GM18511 (cell line): ENCODE measurements around the gene TSPYL4.
"Not testable (repeated sequence)": the region's sequence is repeated elsewhere in the genome, so short reads cannot be mapped to it uniquely, and the experiment has no call there.

Experiments used
- ATAC-seq: cut with Tn5 transposase; IDR thresholded peaks from one replicate; pipeline ENCODE4 v1.9.1; 2021; ENCODE audit warnings: mild to moderate bottlenecking, moderate library complexity; ENCODE audit not compliant: unreplicated experiment

TSPYL4 gene

DNA sequence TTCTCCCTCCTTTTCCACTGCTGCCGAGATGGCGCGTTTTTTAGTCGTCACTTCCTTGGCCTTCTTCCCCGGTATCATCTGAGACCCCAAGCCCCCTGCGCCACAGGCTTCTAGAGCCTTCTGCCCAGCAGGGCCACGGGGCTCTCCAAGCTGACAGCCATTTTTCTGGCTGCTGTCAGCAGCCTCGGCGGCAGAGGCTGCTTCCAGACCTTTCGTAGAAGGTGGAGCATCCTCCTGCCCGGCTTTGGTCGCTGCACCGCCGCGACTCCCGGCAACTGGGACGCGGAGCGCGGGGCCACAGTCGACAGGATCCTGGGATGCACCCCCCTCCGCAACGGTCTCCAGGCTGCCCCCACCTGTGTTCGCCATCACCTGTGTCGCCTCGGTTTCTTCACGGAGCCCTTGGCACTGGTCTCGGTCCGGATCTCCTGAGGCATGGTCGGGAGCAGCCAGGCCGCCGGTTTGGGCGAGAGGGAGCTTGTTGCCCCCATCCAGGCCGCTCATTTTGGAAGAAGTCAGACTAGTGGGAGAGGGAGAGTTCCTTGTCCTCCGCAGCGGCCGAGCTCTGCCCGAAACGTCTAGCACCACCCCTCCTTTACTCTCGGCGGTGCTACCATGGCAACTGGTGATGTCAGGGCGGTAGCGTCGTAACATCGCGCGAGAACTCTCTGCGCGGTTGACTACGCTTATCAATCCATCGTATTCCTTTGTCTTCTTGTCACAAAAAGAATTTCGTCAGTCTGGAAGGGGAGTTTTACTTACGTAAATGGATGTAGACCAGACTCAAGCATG is at the start of gene TSPYL4:
TSPYL4 (minus strand) TSS at position 571 of the 792 bp plus-strand sequence; CDS start at position 504, 67 bp downstream.
- peak; percentile 99 for ATAC-seq

DNA sequence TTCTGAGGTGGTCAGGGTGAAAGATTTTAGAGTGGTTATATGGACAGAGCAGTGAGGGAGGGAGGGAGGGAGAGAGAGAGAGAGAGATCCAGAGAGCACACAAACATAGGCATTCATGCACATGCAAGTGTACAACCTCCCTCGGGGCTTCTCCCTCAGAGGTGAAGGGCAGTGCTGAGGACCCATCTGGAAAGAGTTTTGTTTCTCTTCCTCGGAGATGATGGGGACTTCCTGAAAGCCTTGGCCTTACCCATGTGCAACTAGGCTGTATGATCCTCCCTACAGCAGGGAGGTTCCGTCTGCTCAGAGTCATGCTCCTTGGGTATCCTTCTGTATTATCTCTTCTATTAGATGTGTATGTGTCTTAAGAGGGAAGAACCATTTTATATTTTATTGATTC is 47.2 kb upstream of the TSPYL4 start:
- ATAC-seq, result no peak

DNA sequence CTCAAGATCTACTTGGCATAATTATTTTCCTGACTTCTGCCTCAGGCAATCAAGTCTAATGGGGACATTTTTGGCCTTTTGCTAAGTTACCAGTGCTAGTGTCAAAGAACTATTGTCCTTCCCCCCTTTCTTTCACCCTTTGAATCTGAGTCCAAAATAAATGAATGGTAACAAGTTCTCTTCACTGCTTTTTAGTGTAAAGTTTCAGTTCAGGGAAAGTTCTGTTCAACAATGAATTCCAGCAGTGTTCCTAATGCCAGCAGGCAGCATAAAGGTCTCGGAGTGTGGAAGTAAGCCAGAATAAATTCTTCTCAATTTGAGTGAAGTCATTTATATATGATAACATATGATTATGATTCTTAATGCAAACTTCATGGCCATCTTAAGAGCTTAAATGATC is 46.7 kb upstream of the TSPYL4 start:
- ATAC-seq, result no peak

DNA sequence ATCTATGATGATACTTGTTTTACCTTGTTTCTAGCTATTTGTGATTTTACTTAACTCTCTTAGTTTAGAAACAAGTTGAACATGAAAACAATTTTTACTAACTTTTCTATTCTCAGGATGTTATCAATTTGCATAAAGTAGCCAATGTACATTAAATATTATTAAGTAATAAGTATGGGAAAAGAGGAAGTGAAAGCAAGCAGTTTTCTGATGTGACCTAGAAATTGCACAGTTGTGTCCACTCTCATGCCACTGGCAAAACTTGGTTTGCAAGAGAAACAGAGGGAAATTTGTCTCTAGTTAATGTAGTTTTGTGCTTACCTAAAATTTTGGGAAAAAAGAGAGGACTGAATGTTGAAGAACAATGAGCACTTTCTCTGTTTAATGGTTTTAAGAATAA is 45.1 kb upstream of the TSPYL4 start:
- peak; percentile 86 for ATAC-seq

DNA sequence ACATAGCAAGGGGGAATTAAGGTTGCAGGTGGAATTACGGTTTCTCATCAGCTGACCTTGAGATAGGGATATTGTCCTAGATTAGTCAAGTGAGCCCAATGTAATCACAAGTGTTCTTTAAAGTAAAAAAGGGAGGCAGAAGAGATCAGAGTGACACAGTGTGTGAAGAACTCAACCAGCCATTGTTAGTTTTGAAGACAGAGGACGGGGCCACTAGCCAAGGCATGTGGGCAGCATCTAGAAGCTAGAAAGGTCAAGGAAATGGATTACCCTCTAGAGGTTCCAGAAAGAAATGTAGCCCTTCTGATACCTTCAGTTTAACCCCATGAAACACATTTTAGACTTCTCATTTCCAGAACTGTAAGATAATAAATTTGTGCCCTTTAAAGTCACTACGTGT is 44.4 kb upstream of the TSPYL4 start:
- no peak for ATAC-seq

DNA sequence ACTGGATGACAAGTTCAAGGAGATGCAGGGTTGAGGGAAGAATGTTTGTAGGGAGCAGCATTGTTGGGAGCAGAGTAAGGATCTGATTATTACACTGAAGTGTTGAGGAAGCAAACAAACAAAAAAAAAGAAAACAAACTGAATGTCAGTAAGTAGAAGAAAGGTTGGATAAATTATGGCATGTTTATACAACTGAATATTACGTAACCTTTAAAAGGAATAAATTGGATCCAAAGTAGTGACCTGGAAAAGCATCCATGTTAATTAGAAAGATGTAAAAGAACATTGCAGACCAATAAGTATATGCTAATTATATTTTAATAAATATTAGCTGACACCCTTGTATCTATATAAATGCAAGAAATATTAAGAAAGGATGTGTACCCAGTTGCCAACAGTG is 38.7 kb upstream of the TSPYL4 start:
- ATAC-seq, result no peak

DNA sequence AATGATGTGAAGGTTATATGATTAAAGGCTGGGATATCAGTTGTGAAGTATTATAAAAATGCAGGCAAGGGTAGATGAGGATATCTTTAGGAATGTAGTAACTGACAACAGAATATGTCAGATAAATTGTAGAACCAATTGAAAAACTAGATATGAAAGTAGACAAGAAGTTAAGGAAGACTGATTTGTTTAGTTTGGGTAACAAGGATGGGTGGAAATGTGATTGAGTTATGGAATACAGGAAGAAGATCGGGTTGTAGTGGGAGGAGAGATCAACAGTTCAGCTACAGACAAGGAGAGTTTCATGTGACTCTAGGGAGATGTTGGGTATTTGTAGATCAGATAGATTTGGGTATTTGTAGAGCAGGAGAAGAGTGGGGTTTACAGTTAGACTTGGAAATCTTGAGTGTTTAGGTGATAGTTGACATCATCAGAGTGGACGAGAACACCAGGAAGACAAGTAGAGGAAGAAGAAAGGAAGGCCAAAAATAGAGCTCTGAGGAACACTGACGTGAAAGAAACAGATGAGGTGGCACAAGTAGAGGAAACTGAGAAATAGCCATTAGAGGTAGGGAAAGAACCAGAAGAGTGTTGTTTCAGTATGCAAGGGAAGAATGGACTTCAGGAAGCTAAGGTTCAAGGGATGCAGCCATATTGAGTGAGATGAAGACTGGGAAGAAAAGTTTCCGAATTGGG is 38.0 kb upstream of the TSPYL4 start:
- ATAC-seq, result no peak

DNA sequence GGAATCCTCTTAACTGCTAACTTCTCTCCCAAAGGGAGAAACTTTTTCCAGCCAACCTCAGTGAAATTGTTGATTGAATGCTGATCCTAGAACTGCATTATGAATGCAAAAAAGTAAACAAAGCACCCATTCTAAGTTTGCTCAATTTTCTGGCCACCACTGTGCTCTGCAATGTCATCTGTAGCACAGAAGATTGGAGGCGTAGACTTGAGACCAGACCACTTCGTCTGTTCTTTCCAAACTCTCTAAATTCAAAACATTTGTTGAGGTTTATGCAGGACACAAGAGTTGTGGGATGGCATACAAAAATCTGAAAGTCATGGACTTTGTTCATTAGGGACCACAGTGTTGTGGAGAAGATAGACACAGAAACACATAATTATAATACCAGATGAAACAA is 36.9 kb upstream of the TSPYL4 start:
- no peak for ATAC-seq

DNA sequence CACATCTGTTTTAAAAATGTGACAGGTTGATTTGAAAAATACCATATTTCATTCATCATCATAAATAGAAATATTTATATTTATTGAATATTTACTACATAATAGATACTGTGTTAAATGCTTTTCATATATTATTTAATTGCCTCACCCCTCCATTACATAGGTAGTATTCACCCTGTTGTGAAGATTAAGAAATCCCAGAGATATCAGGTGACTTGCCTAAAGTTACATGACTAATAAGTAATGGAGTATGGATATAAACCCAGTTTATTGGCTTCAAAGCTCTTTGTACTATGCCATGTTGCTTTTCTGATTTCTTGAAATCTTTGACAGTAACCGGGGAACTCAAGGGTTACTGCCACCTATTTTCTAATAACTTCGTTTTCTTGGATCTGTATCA is 36.0 kb upstream of the TSPYL4 start:
- no peak for ATAC-seq

DNA sequence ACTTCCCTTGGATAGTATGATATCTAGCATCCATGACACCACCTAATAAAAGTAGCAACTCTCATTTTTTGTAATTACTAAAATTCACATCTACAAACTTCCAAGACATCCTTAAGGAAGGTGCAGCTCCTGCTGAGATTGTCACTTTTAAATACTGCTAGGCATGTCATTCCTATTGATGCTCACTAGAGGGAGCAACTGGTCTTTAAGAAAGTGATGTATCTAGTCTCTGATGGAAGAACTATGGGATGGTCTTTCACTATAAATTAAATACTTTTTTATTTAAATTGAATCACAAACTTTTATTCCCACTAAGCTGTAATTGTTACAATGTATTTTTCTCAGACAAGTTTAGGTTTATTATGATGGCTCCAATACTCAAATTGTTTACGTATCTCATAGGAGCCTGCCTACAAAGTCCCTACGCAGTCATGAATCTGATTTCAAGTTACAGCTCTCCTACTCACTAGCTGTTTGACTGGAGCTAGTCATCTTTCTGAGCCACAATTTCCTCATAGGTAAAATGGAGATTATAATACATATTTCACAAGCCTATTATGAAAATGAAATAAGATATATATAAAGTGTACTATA is 33.9 kb upstream of the TSPYL4 start:
- peak; percentile 69 for ATAC-seq

DNA sequence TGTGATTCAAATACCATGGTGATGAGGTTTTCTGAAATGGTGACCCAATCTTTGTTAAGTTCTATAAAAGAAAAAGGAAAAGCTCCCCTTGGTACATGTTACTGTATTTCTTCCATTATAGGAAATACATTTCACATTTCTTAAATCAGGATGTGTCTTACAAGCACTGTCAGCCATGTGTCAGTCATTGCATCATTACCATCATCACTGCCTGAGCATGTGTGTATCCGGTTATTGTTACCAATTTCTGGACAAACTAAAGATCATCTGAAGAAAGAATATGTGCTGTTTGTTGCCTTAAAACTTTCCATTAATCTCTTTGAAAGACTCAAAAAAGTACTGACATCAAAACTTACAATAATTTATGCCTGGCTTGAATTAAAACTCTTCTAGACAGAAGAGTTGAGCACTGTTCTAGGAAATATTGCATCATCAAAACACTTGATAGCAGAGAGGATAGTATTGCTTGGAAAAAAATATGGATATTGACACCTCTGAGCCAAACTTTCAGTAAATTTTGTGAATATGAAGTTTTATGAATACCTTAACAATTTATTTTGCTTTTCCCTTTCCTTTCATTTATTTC is 33.0 kb upstream of the TSPYL4 start:
- ATAC-seq, result no peak

DNA sequence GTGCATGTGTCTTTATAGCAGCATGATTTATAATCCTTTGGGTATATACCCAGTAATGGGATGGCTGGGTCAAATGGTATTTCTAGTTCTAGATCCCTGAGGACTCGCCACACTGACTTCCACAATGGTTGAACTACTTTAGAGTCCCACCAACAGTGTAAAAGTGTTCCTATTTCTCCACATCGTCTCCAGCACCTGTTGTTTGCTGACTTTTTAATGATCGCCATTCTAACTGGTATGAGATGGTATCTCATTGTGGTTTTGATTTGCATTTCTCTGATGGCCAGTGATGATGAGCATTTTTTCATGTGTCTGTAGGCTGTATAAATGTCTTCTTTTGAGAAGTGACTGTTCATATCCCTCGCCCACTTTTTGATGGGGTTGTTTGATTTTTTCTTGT is 31.1 kb upstream of the TSPYL4 start:
- not testable (repeated sequence) for ATAC-seq

DNA sequence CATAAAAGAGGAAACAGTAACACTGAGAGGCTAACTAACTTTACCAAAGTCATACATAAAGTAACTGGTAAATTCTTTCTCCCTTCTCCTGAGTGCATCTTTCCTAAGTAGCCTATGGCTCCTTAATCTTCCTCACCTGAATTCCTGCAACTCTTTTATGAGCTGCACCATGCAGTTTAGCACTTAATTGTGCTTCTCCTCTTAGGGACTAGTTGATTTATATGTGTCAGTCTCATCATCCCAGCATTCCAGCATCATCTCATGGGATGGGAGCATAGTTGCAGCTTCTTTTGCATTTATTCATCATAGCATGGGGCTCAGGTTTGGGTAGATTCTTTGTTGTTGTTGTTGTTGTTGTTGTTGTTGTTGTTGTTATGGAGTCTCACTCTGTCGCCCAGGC is 29.3 kb upstream of the TSPYL4 start:
- ATAC-seq, result no peak

DNA sequence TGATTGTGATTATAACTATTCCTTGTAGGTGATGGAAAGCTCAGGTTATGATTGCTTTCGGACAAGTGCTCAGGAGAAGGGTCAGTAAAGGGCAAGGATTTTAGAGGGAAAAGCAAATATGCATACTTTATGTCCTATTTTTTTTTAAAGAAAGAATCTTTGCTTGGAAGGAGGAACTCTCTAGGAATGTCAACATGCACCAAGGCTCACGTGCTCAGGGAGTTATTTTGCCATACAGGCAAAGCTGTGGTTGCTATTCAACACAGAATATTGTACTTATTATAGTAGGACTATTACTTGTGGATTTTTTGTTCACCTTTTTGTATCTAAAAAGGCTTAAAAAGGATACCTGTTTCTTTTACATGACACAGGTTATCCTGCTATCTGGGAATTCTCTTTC is 28.8 kb upstream of the TSPYL4 start:
- ATAC-seq, result no peak

DNA sequence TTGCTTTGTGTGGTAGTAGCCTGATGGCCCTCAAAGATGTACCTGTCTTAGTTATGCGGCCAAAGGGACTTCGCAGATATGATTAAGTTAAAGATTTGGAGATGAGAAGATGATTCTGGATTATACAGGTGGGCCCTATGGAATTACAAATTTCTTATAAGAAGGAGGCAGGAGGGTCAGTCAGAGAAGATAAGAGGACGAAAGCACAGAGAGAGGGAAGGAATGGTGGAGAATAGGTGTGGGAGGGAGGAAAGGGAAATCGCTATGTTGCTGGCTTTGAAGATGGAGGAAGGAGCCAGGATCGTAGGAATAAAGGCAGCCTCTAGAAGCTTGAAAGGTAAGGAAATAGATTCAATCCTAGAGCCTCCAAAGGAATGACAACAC is 27.1 kb upstream of the TSPYL4 start:
- ATAC-seq, result no peak

DNA sequence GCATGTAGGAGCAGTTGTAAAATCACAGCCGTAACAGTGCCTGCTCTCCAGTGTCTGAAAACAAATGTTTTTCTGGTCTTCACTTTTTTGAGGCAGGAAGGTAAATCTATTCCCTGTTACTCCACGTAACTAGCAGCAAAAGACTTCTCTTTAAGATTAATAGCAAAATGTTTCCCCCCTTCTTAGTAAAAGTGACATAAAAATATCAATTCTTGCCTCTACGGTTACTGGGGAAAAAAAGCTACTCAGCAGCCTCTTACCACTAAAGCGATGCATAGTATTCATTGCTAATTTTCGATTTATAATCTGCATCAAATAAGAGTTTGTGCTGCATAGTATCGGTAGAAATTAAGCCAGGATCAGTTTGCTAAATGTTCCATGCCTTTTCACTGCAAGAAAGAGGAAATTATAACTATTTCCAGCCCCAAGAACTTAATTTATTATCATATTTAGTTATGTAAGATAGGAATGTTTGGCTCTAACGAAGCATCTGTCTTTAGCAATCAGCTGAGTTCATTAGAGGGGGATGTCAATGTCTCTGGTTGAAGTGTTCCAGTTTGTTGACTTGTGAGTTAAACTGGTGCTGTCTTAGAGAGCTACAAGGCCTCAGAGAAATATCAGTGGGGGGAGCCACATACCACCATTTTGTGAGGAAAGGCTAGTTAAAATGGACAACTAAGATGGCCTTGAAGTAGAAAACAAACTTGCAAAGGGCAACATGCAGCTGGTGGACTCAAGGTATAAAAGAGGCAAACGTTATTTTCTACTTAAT is 26.5 kb upstream of the TSPYL4 start:
- ATAC-seq, result no peak

DNA sequence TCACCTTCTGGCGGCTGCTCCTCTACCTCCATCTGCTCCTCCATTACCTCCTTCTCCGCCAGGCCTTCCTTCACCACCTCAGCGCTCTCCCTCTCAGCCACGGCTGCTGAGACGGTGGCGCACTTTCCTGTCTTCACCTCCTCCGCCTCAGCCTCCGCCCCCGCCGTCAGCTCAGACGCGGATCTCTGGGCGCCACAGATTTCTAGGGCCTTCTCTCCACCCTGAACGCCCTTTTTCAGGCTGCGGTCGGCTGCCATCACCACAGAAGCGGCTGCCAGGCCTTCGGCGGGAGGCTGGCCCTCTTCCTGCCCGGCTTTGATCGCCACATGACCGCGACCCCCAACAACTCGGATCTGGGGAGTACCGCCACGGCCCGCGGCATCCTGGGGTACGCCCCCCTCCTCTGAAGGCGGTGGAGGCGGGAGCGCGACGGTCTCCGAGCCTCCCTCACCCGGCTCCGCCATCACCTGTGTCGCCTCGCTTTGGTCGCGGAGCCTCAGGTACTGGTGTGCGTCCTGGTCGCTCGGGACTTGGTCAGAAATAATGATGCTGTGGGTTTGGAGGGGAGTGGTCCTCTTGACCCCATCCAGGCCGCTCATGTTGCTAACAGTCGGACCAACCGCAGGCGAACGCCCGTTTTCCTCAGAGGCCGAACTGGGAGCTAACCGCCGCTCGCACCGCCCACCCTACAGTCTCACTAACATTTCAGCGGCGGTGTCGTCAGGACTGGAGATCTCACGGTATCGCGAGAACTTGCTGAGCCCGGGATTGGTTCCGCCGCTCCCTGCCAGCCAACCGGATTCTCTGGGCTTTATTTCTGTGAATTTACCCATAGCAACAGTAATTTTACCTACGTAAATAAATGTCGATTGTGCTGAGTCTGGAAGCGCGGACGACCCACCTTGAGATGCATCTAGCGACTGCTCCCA is 25.6 kb upstream of the TSPYL4 start, which contains the start of gene TSPYL1:
TSPYL1 (minus strand) TSS at position 699 of the 929 bp plus-strand sequence; CDS start at position 599, 100 bp downstream.
- ATAC-seq, result peak; percentile 96

DNA sequence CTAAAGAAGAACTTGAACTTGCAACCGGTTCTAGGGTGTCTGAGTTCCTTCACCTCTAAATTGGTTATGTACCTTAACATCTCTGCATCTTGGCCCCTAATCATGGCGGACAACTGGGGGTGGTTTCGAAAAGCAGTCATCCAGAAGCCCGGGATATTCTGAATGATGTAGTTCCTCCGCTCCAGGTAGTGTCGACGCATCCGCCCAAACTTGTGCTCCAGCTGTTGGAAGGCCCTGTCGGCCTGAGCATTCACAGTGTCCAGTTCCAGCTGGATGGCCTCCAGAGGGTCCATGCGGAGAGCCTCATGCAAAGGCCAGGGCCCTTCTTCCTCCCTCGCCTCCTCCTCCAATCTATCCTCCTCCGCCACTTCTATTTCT is 25.0 kb upstream of the TSPYL4 start:
- no peak for ATAC-seq

DNA sequence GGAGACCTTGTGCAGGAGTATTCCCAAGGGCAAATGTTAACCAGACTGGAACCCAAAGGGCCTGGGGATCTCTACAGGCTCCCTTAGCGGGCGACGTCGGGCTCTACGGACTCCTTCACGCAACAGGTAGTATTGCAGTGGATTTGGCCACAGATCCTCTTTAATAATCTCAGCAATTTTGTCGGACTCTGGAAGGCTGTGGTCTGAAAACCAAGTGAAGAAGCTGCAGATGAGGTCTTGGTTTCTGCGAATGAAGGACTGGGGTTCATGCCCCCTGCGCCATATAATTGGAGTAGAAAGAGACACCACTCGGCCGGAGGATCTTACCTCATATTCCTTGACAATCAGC is 24.6 kb upstream of the TSPYL4 start:
- ATAC-seq, result no peak

DNA sequence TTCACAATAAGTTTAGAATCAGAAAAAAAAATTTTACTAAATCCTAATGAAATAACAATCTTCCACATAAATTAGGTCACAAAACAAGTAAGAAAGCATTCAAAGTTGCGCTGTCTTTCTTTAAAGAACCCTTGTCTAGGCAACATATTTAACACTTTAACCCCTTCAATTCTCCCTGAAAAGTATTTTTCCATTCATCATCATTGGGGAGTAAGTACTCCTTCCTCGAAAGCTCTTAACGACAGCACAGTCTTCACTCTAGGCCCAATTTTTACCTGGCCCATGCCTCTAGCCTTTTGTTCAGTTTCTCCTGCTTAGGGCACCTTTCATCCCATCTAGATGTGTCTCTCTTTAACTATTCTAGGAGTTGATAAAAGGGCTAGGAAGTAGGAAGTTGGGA is 23.2 kb upstream of the TSPYL4 start:
- no peak for ATAC-seq
